H1 (cell line): ENCODE measurements around the gene ELFN1. TPM values are rescaled to one million over a fixed set of nuclear protein-coding genes. Genes with fewer than 3 reads are reported as not detected.

ENCODE experiments used
- CTCF ChIA-PET: fragments of 300-600 bp; sonication (Branson Sonifier 250); formaldehyde crosslinking; loops from one replicate; lab custom pipeline; 2021; ENCODE audit not compliant: partially characterized antibody; lab: Charles Lee
- POLR2A ChIA-PET: fragments of 300-600 bp; sonication (Branson Sonifier 250); formaldehyde crosslinking; loops from one replicate; lab custom pipeline; 2021; ENCODE audit warnings: inconsistent platforms; ENCODE audit not compliant: partially characterized antibody; lab: Charles Lee
- DNase-seq, 2 experiments: peaks; one replicate each; pipeline versions ENCODE4 v3.0.0 to v3.0.0-alpha.2; 2010 to 2022; ENCODE audit warnings: low spot score in 2 of 2, low read depth in 1 of 2, mixed read lengths in 1 of 2
- FAIRE-seq: peaks from 2 replicates; lab custom pipeline; 2011; peaks lifted over from hg19 to GRCh38; lab: Jason Lieb, UNC
- H2AFZ ChIP-seq: 2 replicates; pipeline ENCODE4 v1.8.1; 2012; ENCODE audit warnings: low read length, inconsistent platforms
- H2AK5ac ChIP-seq: 2 replicates; pipeline ENCODE4 v1.6.1; 2013; ENCODE audit warnings: low read depth, low read length
- H2BK120ac ChIP-seq: replicated peaks from 2 replicates; pipeline ENCODE3; 2013; ENCODE audit warnings: low read depth, low read length, inconsistent platforms
- H2BK12ac ChIP-seq: 2 replicates; pipeline ENCODE4 v1.6.1; 2013; ENCODE audit warnings: low read depth, low read length
- H2BK15ac ChIP-seq: 2 replicates; pipeline ENCODE4 v1.6.1; 2013; ENCODE audit warnings: low read length
- H2BK20ac ChIP-seq: 2 replicates; pipeline ENCODE4 v1.6.1; 2013; ENCODE audit warnings: low read length
- H2BK5ac ChIP-seq: 2 replicates; pipeline ENCODE4 v1.6.1; 2013; ENCODE audit warnings: low read depth, low read length
- H3K14ac ChIP-seq: 2 replicates; pipeline ENCODE4 v1.6.1; 2013; ENCODE audit warnings: inconsistent platforms; ENCODE audit not compliant: insufficient read length
- H3K18ac ChIP-seq: 2 replicates; pipeline ENCODE4 v1.6.1; 2013; ENCODE audit warnings: low read length; ENCODE audit errors: extremely low read depth
- H3K23ac ChIP-seq: 2 replicates; pipeline ENCODE4 v1.6.1; 2013; ENCODE audit warnings: inconsistent platforms; ENCODE audit not compliant: insufficient read length
- H3K23me2 ChIP-seq: 2 replicates; pipeline ENCODE4 v1.6.1; 2013; ENCODE audit warnings: low read depth, low read length
- H3K27ac ChIP-seq: 2 replicates; pipeline ENCODE4 v1.6.1; 2011; ENCODE audit warnings: low read depth, low read length, inconsistent platforms
- H3K27me3 ChIP-seq, 4 experiments: replicated peaks in 1 of 4; 1 replicate in 1 of 4; 2 replicates in 3 of 4; pipeline versions ENCODE4 v1.6.1 to v1.8.1; 2011 to 2013; ENCODE audit warnings: low read length in 3 of 4, mild to moderate bottlenecking in 3 of 4, inconsistent platforms in 2 of 4, mixed read lengths in 2 of 4, moderate library complexity in 1 of 4; ENCODE audit not compliant: control insufficient read depth in 3 of 4, insufficient read depth in 3 of 4; ENCODE audit errors: extremely low read depth in 1 of 4
- H3K36me3 ChIP-seq, 4 experiments: 2 replicates each; pipeline versions ENCODE4 v1.6.1 to v1.8.1; 2011 to 2013; ENCODE audit warnings: mild to moderate bottlenecking in 4 of 4, low read length in 3 of 4, moderate library complexity in 2 of 4, control low read depth in 1 of 4, inconsistent platforms in 1 of 4; ENCODE audit not compliant: insufficient read depth in 4 of 4, control insufficient read depth in 2 of 4
- H3K4ac ChIP-seq: replicated peaks from 2 replicates; pipeline ENCODE3; 2013; ENCODE audit warnings: low read length, low read depth, mixed read lengths, inconsistent platforms; ENCODE audit not compliant: insufficient read length
- H3K4me1 ChIP-seq, 4 experiments: replicated peaks in 1 of 4; 1 replicate in 1 of 4; 2 replicates in 3 of 4; pipeline versions ENCODE4 v1.6.1 to v1.8.1; 2011 to 2013; ENCODE audit warnings: low read length in 3 of 4, inconsistent platforms in 2 of 4, mixed read lengths in 1 of 4; ENCODE audit not compliant: insufficient read depth in 4 of 4, control insufficient read depth in 3 of 4
- H3K4me2 ChIP-seq, 2 experiments: 2 replicates each; pipeline versions ENCODE4 v1.6.1 to v1.8.1; 2011 to 2013; ENCODE audit warnings: low read depth in 2 of 2, low read length in 2 of 2, control low read depth in 1 of 2, inconsistent platforms in 1 of 2, mild to moderate bottlenecking in 1 of 2; ENCODE audit not compliant: insufficient read depth in 1 of 2
- H3K4me3 ChIP-seq, 4 experiments: fragments of 200-600, 300-600 bp in 1 of 4; sonication (generic), shearing (Covaris generic), sonication (Bioruptor Twin) in 1 of 4; 2 replicates each; pipeline versions ENCODE4 v1.5.1 to v1.8.1; 2011 to 2016; ENCODE audit warnings: low read length in 4 of 4, low read depth in 3 of 4, control low read depth in 2 of 4, inconsistent platforms in 2 of 4, mild to moderate bottlenecking in 2 of 4, mixed read lengths in 1 of 4, moderate library complexity in 1 of 4; ENCODE audit not compliant: insufficient read depth in 2 of 4; ENCODE audit errors: extremely low read depth in 1 of 4
- H3K56ac ChIP-seq: replicated peaks from 2 replicates; pipeline ENCODE3; 2013; ENCODE audit warnings: low read depth, mild to moderate bottlenecking, mixed read lengths, low read length, inconsistent platforms; ENCODE audit not compliant: insufficient read length
- H3K79me1 ChIP-seq: 2 replicates; pipeline ENCODE4 v1.6.1; 2013; ENCODE audit warnings: low read depth, low read length, control low read depth
- H3K79me2 ChIP-seq, 2 experiments: 2 replicates each; pipeline versions ENCODE4 v1.6.1 to v1.8.1; 2012 to 2013; ENCODE audit warnings: low read length in 2 of 2, mild to moderate bottlenecking in 2 of 2, inconsistent platforms in 1 of 2; ENCODE audit not compliant: insufficient read depth in 2 of 2, control insufficient read depth in 1 of 2
- H3K9ac ChIP-seq, 4 experiments: replicated peaks in 1 of 4; 1 replicate in 1 of 4; 2 replicates in 3 of 4; pipeline versions ENCODE4 v1.6.1 to v1.8.1; 2011 to 2013; ENCODE audit warnings: low read depth in 3 of 4, low read length in 3 of 4, control low read depth in 2 of 4, mild to moderate bottlenecking in 2 of 4, moderate library complexity in 2 of 4, inconsistent platforms in 1 of 4; ENCODE audit errors: extremely low read depth in 1 of 4
- H3K9me3 ChIP-seq, 2 experiments: 2 replicates each; pipeline versions ENCODE4 v1.6.1 to v1.8.1; 2012 to 2013; ENCODE audit warnings: mild to moderate bottlenecking in 2 of 2, moderate library complexity in 2 of 2, control low read depth in 1 of 2, inconsistent platforms in 1 of 2, low read depth in 1 of 2, low read length in 1 of 2, mixed read lengths in 1 of 2; ENCODE audit not compliant: insufficient read depth in 2 of 2
- H4K20me1 ChIP-seq, 2 experiments: replicated peaks in 1 of 2; 2 replicates each; pipeline versions ENCODE3 to v1.8.1; 2011 to 2013; ENCODE audit warnings: inconsistent platforms in 2 of 2, low read length in 2 of 2, mild to moderate bottlenecking in 1 of 2; ENCODE audit not compliant: insufficient read depth in 2 of 2, control insufficient read depth in 1 of 2
- H4K5ac ChIP-seq: 2 replicates; pipeline ENCODE4 v1.6.1; 2013; ENCODE audit warnings: low read length, low read depth, mixed read lengths, inconsistent platforms; ENCODE audit not compliant: insufficient read length
- H4K8ac ChIP-seq: 2 replicates; pipeline ENCODE4 v1.8.0; 2013; ENCODE audit warnings: mild to moderate bottlenecking, moderate library complexity, low read length, inconsistent platforms; ENCODE audit not compliant: insufficient read depth; ENCODE audit errors: extremely low read depth
- H4K91ac ChIP-seq: replicated peaks from 2 replicates; pipeline ENCODE3; 2013; ENCODE audit warnings: low read length, mixed read lengths, inconsistent platforms; ENCODE audit not compliant: insufficient read length
- BCL11A ChIP-seq, 2 experiments: IDR thresholded peaks; one replicate each; pipeline ENCODE4 v1.6.1; 2011; ENCODE audit warnings: low read depth in 2 of 2, low read length in 2 of 2, mild to moderate bottlenecking in 2 of 2
- NANOG ChIP-seq: IDR thresholded peaks from 2 replicates; pipeline ENCODE4 v1.6.1; 2011; ENCODE audit warnings: low read length, low read depth, mild to moderate bottlenecking, inconsistent platforms; ENCODE audit not compliant: insufficient read depth, poor library complexity, severe bottlenecking
- WGBS, 2 experiments: shearing (Covaris generic) in 1 of 2; methylation state at CpG; one replicate each; pipeline versions ENCODE4 v1.1.6 to v1.1.7; 2013 to 2015; ENCODE audit warnings: low lambda C conversion rate in 2 of 2, mixed read lengths in 2 of 2, inconsistent platforms in 1 of 2, low coverage in 1 of 2, missing lambda C conversion rate in 1 of 2; ENCODE audit not compliant: insufficient replicate concordance in 2 of 2, insufficient coverage in 1 of 2, insufficient read length in 1 of 2; ENCODE audit errors: extremely low coverage in 1 of 2, missing lambda C conversion rate in 1 of 2; 5-methylcytosine and 5-hydroxymethylcytosine counted together
- polyA plus RNA-seq, 7 experiments: library from polyadenylated mRNA; depleted of rRNA in 3 of 7; stranded (reverse) in 5 of 7; unstranded in 2 of 7; fragments of >200 nt in 5 of 7; fragments of 200-250 nt in 2 of 7; gene quantifications; 1 replicate in 5 of 7; 2 replicates in 1 of 7; 4 replicates in 1 of 7; pipeline versions ENCODE4 v1.2.1 to v1.2.3, GENCODE V29; 2011 to 2013; ENCODE audit warnings: missing spikeins in 2 of 7, mixed read lengths in 2 of 7
- total RNA-seq: library from RNA; stranded (reverse); fragmentation: NEBNext Ultra II Directional; extraction: Animal tissue kit (Norgen Biotek cat#: 25700); gene quantifications from 2 replicates; pipeline ENCODE4 v1.2.1, GENCODE V29; 2021

Gene ELFN1
- total and polyA plus RNA-seq, 2 of the 8 experiments (the other 6 are each of a cell fraction or from before 2014, with no cell fraction given) = 2.0 to 4.5 TPM

GRCh38 chr7:1704811-1705738 lies 35.0 kb downstream of the ELFN1 start:
- Histone ChIP-seq H4K91ac (peak overlapping the region; percentile 11), H3K4me3 (no peak overlapping the region), H2AFZ (no peak overlapping the region), H2AK5ac (0 out of 2 replicates have a peak overlapping the region, but pooled peaks have one; percentile 39), H3K23ac (no peak overlapping the region), H3K27me3 (peaks cover 0 to 8% (median 6%) of the 10 kb centered on the region in 4 experiments; a peak in 4 of 7 replicates), H3K9ac (no peak overlapping the region), H3K18ac (peak overlapping the region; percentile 32), H2BK15ac (no peak overlapping the region; the same call in 1 of the 2 replicates), H3K4me1 (peaks cover 5 to 26% (median 16%) of the 10 kb centered on the region in 4 experiments), H2BK12ac (peak overlapping the region; percentile 30; the same call in 1 of the 2 replicates), H3K4me2 (no peak overlapping the region), H3K23me2 (no peaks in the 10 kb centered on the region; the same call in 1 of the 2 replicates), H3K79me2 (no peaks in the 10 kb centered on the region), H3K9me3 (peaks cover 15 to 19% of the 10 kb centered on the region in 2 experiments), H3K27ac (no peak overlapping the region), H4K8ac (peak overlapping the region; percentile 45), H3K14ac (no peak overlapping the region), H3K56ac (no peak overlapping the region), H4K20me1 (peaks cover 0 to 1% of the 10 kb centered on the region in 2 experiments), H2BK5ac (peak overlapping the region; percentile 66; the same call in 1 of the 2 replicates), H3K4ac (no peak overlapping the region), H2BK120ac (no peak overlapping the region), H4K5ac (peak overlapping the region; percentile 1), H3K36me3 (no peaks in the 10 kb centered on the region; a peak in 1 of 8 replicates), H3K79me1 (no peaks in the 10 kb centered on the region), H2BK20ac (peak overlapping the region; percentile 97; the same call in 1 of the 2 replicates)
- FAIRE-seq (no peak), DNase-seq (peak in 1 of 2 experiments; percentile 42)
- ChIA-PET POLR2A (interaction anchor here (1.1 to 1.6 kb wide), 2 partner anchors 10 to 128 kb away, joined by 3 read pairs; no protein-coding TSS in a partner anchor), CTCF (interaction anchor here (0.7 to 1.9 kb wide), 5 partner anchors 10 to 273 kb away, joined by 4 to 6 read pairs (median 4); no protein-coding TSS in a partner anchor)
- WGBS, 2 experiments = 65% methylated on average over 24 of the region's 26 CpGs; no CpG with 5 or more reads in 1 of the 2 experiments
- TF ChIP-seq BCL11A (IDR thresholded peaks at IDR 0.05; ENCODE audit: low read depth in 2 of 2, low read length in 2 of 2) = no peak
- TF ChIP-seq NANOG = no peak
